H1 (cell line): ENCODE results near the gene GRAMD1C. TPM values are rescaled to one million over a fixed set of nuclear protein-coding genes. Genes with fewer than 3 reads are reported as not detected.

ENCODE experiments used
- CHD7 ChIP-seq: fragments of 300-600 bp; sonication (generic); IDR thresholded peaks from 2 replicates; pipeline ENCODE4 v1.7.1; 2012; ENCODE audit warnings: low read length, moderate library complexity, mild to moderate bottlenecking, inconsistent platforms; ENCODE audit not compliant: insufficient replicate concordance
- SAP30 ChIP-seq: fragments of 300-600 bp; sonication (generic); IDR thresholded peaks from 2 replicates; pipeline ENCODE4 v1.7.1; 2012; ENCODE audit warnings: low read length, moderate library complexity, mild to moderate bottlenecking, inconsistent platforms; ENCODE audit not compliant: insufficient read depth, insufficient replicate concordance
- polyA plus RNA-seq, 7 experiments: library from polyadenylated mRNA; depleted of rRNA in 3 of 7; stranded (reverse) in 5 of 7; unstranded in 2 of 7; fragments of >200 nt in 5 of 7; fragments of 200-250 nt in 2 of 7; gene quantifications; 1 replicate in 5 of 7; 2 replicates in 1 of 7; 4 replicates in 1 of 7; pipeline versions ENCODE4 v1.2.1 to v1.2.3, GENCODE V29; 2011 to 2013; ENCODE audit warnings: missing spikeins in 2 of 7, mixed read lengths in 2 of 7
- total RNA-seq: library from RNA; stranded (reverse); fragmentation: NEBNext Ultra II Directional; extraction: Animal tissue kit (Norgen Biotek cat#: 25700); gene quantifications from 2 replicates; pipeline ENCODE4 v1.2.1, GENCODE V29; 2021

Gene GRAMD1C
- total and polyA plus RNA-seq, 2 of the 8 experiments (the other 6 are each of a cell fraction or from before 2014, with no cell fraction given), result 0.62 to 2.1 TPM

DNA sequence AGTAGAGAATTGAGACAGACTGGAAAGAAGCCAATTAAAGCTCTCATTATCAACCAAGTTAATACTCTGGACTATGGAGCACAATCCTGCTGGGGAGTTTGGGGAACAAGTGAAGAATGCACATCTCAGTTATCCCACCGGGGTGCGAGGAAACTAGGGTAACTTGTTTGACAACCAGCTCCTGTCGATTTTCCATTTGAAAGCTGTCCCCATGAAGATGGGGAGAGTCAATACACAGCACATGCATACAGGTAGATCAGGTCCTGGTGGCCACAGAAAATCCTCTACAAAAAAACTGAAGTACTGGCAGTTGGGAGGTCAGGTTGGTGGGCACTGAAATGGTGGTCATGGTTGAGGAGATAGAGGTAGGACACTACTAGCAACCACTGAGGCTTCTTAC lies 25.7 kb upstream of the GRAMD1C start (continued):
- no peak for TF ChIP-seq CHD7
- no peak for TF ChIP-seq SAP30
